ENCODE results near the gene XIAP.
A peak's percentile ranks its signal among the peaks of the same experiment; 100 is the strongest.
"Not testable (repeated sequence)": the region's sequence is repeated elsewhere in the genome, so short reads cannot be mapped to it uniquely, and the experiment has no call there.

XIAP gene

GRCh38 chrX:123859846-123860838 lies at the start of gene XIAP:
Gene XIAP, plus strand, starts transcription at chrX:123860053. Its CDS starts 25,610 bp downstream, at chrX:123885663.
- peak; percentile 72 for DNase-seq

- no peak for DNase-seq
Observed at GRCh38 chrX:123814343-123814742, 45.5 kb upstream of the XIAP start.

GRCh38 chrX:123814934-123815394 lies 44.9 kb upstream of the XIAP start:
- DNase-seq, result not testable (repeated sequence)

- DNase-seq, result no peak
Observed at GRCh38 chrX:123817288-123817894, 42.5 kb upstream of the XIAP start.

- DNase-seq, result no peak
Observed at GRCh38 chrX:123818243-123818642, 41.6 kb upstream of the XIAP start.

- no peak for DNase-seq
Observed at GRCh38 chrX:123822965-123823364, 36.9 kb upstream of the XIAP start.

- DNase-seq, result no peak
Observed at GRCh38 chrX:123830309-123830708, 29.5 kb upstream of the XIAP start.

GRCh38 chrX:123833387-123833786 lies 26.5 kb upstream of the XIAP start:
- DNase-seq, result peak; percentile 38

GRCh38 chrX:123834116-123834515 lies 25.7 kb upstream of the XIAP start:
- DNase-seq, result no peak

GRCh38 chrX:123835661-123836371 lies 24.0 kb upstream of the XIAP start:
- peak; percentile 6 for DNase-seq

- not testable (repeated sequence) for DNase-seq
Observed at GRCh38 chrX:123845129-123845528, 14.7 kb upstream of the XIAP start.

GRCh38 chrX:123846577-123847038 lies 13.2 kb upstream of the XIAP start:
- no peak for DNase-seq

GRCh38 chrX:123847056-123847455 lies 12.8 kb upstream of the XIAP start:
- no peak for DNase-seq

GRCh38 chrX:123849096-123849495 lies 10.8 kb upstream of the XIAP start:
- no peak for DNase-seq

GRCh38 chrX:123849906-123850305 lies 9.9 kb upstream of the XIAP start:
- not testable (repeated sequence) for DNase-seq

- DNase-seq, result no peak
Observed at GRCh38 chrX:123851079-123851478, 8.8 kb upstream of the XIAP start.

- DNase-seq, result no peak
Observed at GRCh38 chrX:123854329-123854728, 5.5 kb upstream of the XIAP start.

GRCh38 chrX:123859409-123859845 lies 426 bp upstream of the XIAP start:
- no peak for DNase-seq

GRCh38 chrX:123860983-123861382 lies 1.1 kb downstream of the XIAP start:
- no peak for DNase-seq

- DNase-seq, result no peak
Observed at GRCh38 chrX:123869488-123869887, 9.6 kb downstream of the XIAP start.

- no peak for DNase-seq
Observed at GRCh38 chrX:123871309-123871708, 11.5 kb downstream of the XIAP start.

- DNase-seq, result no peak
Observed at GRCh38 chrX:123873956-123874355, 14.1 kb downstream of the XIAP start.

- DNase-seq, result no peak
Observed at GRCh38 chrX:123876177-123876576, 16.3 kb downstream of the XIAP start.
